Neural progenitor cell (in vitro differentiated cells): ENCODE results near the gene IL21R. TPM values are rescaled to one million over a fixed set of nuclear protein-coding genes. Genes with fewer than 3 reads are reported as not detected.

Source experiments
- DNase-seq: peaks from one replicate; pipeline ENCODE4 v3.0.0-alpha.2; 2016; ENCODE audit warnings: low spot score
- H2AFZ ChIP-seq: fragments of 200-600 bp; sonication (generic); replicated peaks from 2 replicates; pipeline ENCODE4 v1.6.1; 2016; ENCODE audit warnings: antibody characterized with exemption
- H3F3A ChIP-seq: fragments of 200-600 bp; sonication (generic); 2 replicates; pipeline ENCODE4 v1.6.1; 2016; ENCODE audit warnings: antibody characterized with exemption, low read depth
- H3K27ac ChIP-seq: fragments of 200-600 bp; sonication (generic); 2 replicates; pipeline ENCODE4 v1.5.1; 2016; ENCODE audit warnings: mild to moderate bottlenecking
- H3K27me3 ChIP-seq: fragments of 200-600 bp; sonication (generic); 2 replicates; pipeline ENCODE4 v1.6.1; 2016; ENCODE audit warnings: mild to moderate bottlenecking, moderate library complexity
- H3K36me3 ChIP-seq: fragments of 200-600 bp; sonication (generic); 2 replicates; pipeline ENCODE4 v1.5.1; 2016
- H3K4me1 ChIP-seq: fragments of 200-600 bp; sonication (generic); 2 replicates; pipeline ENCODE4 v1.6.1; 2016; ENCODE audit warnings: mixed run types
- H3K4me2 ChIP-seq: fragments of 200-600 bp; sonication (generic); 2 replicates; pipeline ENCODE4 v1.6.1; 2016
- H3K4me3 ChIP-seq: fragments of 200-600 bp; sonication (generic); 2 replicates; pipeline ENCODE4 v1.5.1; 2016
- H3K79me2 ChIP-seq: fragments of 200-600 bp; sonication (generic); 2 replicates; pipeline ENCODE4 v1.6.1; 2016; ENCODE audit warnings: low read depth
- H3K9ac ChIP-seq: fragments of 200-600 bp; sonication (generic); 2 replicates; pipeline ENCODE4 v1.6.1; 2016
- H3K9me3 ChIP-seq: fragments of 200-600 bp; sonication (generic); 2 replicates; pipeline ENCODE4 v1.5.1; 2016; ENCODE audit warnings: low read depth
- H4K20me1 ChIP-seq: fragments of 200-600 bp; sonication (generic); 2 replicates; pipeline ENCODE4 v1.6.1; 2016; ENCODE audit warnings: low read depth
- H3K27ac Mint-ChIP-seq: 3 replicates; pipeline ENCODE4 v1.8.0; 2021; ENCODE audit warnings: mixed read lengths
- H3K27me3 Mint-ChIP-seq: 2 replicates; pipeline ENCODE4 v1.8.0; 2022; ENCODE audit warnings: low read depth, mild to moderate bottlenecking, inconsistent platforms, moderate library complexity, mixed read lengths; ENCODE audit not compliant: insufficient read depth
- H3K36me3 Mint-ChIP-seq: 3 replicates; pipeline ENCODE4 v1.8.0; 2021; ENCODE audit warnings: mixed read lengths
- H3K4me1 Mint-ChIP-seq: 3 replicates; pipeline ENCODE4 v1.8.0; 2021; ENCODE audit warnings: mixed read lengths
- H3K4me3 Mint-ChIP-seq: 3 replicates; pipeline ENCODE4 v1.8.0; 2021; ENCODE audit warnings: mild to moderate bottlenecking, moderate library complexity, mixed read lengths
- H3K9me3 Mint-ChIP-seq: 3 replicates; pipeline ENCODE4 v1.8.0; 2020; ENCODE audit warnings: mixed read lengths
- EZH2 ChIP-seq: fragments of 200-600 bp; sonication (generic); IDR thresholded peaks from 2 replicates; pipeline ENCODE4 v1.6.1; 2017; ENCODE audit warnings: antibody characterized with exemption, mild to moderate bottlenecking, moderate library complexity
- EZH2phosphoT487 ChIP-seq: fragments of 200-600 bp; sonication (generic); IDR thresholded peaks from 2 replicates; pipeline ENCODE4 v1.6.1; 2017; ENCODE audit warnings: antibody characterized with exemption
- total RNA-seq: library from RNA; depleted of rRNA; stranded (reverse); fragments of >200 nt; gene quantifications from 2 replicates; pipeline ENCODE4 v1.2.3, GENCODE V29; 2015; ENCODE audit warnings: low replicate concordance
- TF ChIP-seq, protein P1 (sequence below): fragments of 200-600 bp; sonication (generic); IDR thresholded peaks from 2 replicates; pipeline ENCODE4 v1.5.1; 2017; ENCODE audit warnings: antibody characterized with exemption, mild to moderate bottlenecking

Gene IL21R
- total RNA-seq, 1 donor from 2014 or later, result not detected

DNA sequence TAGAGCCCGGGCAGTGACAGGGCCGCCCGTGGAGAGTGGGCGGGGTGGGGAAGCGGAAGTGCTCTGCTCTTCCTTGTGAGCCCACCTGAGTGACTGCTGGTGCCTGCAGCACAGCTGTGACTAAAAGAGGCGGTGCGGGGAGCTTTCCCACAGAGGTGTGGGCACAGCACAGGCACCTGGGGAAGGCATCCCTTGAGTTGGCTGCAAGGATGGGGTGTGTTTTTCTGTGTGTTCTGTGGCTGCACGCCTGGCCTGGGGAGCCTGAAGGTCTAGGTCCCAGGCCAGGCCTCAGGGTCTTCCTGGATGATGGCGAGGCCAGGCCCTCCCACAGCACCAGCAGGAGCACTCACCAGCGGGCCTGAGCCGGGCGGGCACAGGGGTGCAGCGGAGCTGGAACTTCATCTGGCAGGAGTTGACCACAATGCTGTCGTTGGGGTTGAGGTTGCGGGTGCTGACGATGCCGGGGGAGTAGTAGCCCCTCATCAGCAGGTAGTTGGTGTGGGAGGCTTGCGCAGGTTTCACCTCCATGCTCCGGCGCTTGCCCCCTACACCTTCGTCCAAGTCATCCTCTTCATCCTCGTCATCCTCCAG is 67.1 kb downstream of the IL21R start:
- no peaks in the 10 kb centered on the region for H3K9me3 ChIP-seq
- no peak for DNase-seq
- peaks cover 9% of the 10 kb centered on the region for H3K36me3 ChIP-seq
- no peak overlapping the region for H3K4me3 ChIP-seq
- H3K27me3 Mint-ChIP-seq, result peaks cover 4% of the 10 kb centered on the region
- H4K20me1 ChIP-seq, result no peaks in the 10 kb centered on the region
- H3K27ac Mint-ChIP-seq, result no peak overlapping the region
- H3K4me3 Mint-ChIP-seq, result no peak overlapping the region
- no peak overlapping the region for H3K9ac ChIP-seq
- H3K9me3 Mint-ChIP-seq, result no peaks in the 10 kb centered on the region
- no peaks in the 10 kb centered on the region for H3K4me1 ChIP-seq
- H2AFZ ChIP-seq, result no peak overlapping the region
- no peaks in the 10 kb centered on the region for H3K4me1 Mint-ChIP-seq
- no peaks in the 10 kb centered on the region for H3K79me2 ChIP-seq
- no peak for TF ChIP-seq EZH2phosphoT487
- TF ChIP-seq EZH2, result no peak
- TF ChIP-seq, protein P1, sequence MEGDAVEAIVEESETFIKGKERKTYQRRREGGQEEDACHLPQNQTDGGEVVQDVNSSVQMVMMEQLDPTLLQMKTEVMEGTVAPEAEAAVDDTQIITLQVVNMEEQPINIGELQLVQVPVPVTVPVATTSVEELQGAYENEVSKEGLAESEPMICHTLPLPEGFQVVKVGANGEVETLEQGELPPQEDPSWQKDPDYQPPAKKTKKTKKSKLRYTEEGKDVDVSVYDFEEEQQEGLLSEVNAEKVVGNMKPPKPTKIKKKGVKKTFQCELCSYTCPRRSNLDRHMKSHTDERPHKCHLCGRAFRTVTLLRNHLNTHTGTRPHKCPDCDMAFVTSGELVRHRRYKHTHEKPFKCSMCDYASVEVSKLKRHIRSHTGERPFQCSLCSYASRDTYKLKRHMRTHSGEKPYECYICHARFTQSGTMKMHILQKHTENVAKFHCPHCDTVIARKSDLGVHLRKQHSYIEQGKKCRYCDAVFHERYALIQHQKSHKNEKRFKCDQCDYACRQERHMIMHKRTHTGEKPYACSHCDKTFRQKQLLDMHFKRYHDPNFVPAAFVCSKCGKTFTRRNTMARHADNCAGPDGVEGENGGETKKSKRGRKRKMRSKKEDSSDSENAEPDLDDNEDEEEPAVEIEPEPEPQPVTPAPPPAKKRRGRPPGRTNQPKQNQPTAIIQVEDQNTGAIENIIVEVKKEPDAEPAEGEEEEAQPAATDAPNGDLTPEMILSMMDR, result no peak
- H3K27ac ChIP-seq, result no peak overlapping the region
- H3K4me2 ChIP-seq, result no peak overlapping the region
- no peaks in the 10 kb centered on the region for H3F3A ChIP-seq
- no peaks in the 10 kb centered on the region for H3K27me3 ChIP-seq
- H3K36me3 Mint-ChIP-seq, result peaks cover 61% of the 10 kb centered on the region

DNA sequence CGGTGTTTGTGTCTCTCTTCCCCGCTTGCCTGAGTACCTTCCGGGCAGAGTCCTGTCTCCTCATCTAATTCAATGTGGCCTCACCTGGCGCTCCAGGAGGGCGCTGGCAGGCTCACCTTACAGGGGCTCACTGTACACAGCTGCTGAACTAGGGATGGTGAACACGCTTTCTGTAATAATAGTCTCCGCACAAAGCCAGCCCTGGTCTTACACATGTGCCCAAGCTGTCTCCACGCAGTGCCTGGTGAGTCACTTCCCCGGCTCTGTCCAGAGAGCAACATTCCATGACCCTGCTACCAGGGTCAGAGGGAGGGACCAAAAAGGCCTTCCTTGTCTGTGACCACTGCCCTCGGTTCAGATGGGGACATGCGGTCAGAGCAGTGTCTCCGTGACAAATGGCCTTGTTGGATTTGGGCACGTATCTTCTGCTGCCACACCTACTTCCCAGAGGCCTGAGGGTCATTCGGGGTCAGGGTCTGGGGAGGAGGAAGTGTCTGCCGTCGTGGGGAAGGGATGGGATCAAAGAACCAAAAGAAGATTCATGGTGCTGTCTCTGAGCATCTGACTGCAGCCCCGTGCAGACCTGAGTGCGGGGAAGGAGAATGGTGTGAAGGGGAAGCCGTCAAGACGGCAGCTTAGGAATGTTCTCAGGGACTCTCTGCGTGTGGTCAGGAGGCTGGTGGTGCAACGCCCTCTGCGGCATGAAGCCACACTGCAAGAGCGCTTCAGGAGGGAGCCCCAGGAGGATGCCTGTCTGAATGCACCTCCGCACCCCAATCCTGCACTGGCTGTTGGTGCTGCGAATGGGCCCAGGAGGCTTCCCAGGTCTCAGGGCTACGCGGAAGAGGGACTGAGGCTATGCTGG is 68.8 kb downstream of the IL21R start:
- Histone ChIP-seq H3K36me3 (peaks cover 9% of the 10 kb centered on the region), H3K4me3 (no peak overlapping the region), H3K4me2 (no peak overlapping the region), H3F3A (no peaks in the 10 kb centered on the region), H3K9me3 (no peaks in the 10 kb centered on the region), H3K4me1 (no peaks in the 10 kb centered on the region), H3K27me3 (no peaks in the 10 kb centered on the region), H3K9ac (no peak overlapping the region), H3K27ac (no peak overlapping the region), H2AFZ (no peak overlapping the region), H4K20me1 (no peaks in the 10 kb centered on the region), H3K79me2 (no peaks in the 10 kb centered on the region)
- H3K36me3 Mint-ChIP-seq, result peaks cover 64% of the 10 kb centered on the region
- no peak for TF ChIP-seq EZH2
- no peak for TF ChIP-seq EZH2phosphoT487
- TF ChIP-seq, protein P1, result no peak
- H3K4me1 Mint-ChIP-seq, result no peaks in the 10 kb centered on the region
- peaks cover 5% of the 10 kb centered on the region for H3K27me3 Mint-ChIP-seq
- H3K4me3 Mint-ChIP-seq, result no peak overlapping the region
- no peak for DNase-seq
- no peaks in the 10 kb centered on the region for H3K9me3 Mint-ChIP-seq
- no peak overlapping the region for H3K27ac Mint-ChIP-seq

DNA sequence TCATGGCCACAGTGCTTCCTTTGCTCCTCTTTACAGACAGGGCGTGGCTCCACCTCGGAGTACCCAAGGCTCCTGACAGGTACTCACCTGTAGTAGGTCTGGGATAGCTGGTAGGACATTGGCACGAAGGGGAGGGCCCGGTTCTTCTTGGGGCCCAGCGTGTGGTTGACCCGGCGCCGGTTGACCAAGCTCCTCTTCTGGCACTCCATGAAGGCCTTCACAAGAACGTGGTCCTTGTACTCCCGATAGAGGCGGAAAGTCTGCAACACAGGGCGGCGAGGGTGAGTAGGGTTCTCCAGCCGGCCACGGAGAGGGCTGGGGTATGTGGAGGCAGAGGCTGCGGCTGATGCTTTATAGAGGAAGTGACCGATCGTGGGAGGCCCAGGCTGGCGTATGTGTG is 69.7 kb downstream of the IL21R start:
- H2AFZ ChIP-seq, result no peak overlapping the region
- no peaks in the 10 kb centered on the region for H3K4me1 ChIP-seq
- no peak for TF ChIP-seq EZH2phosphoT487
- TF ChIP-seq, protein P1, result no peak
- peaks cover 5% of the 10 kb centered on the region for H3K27me3 Mint-ChIP-seq
- H3K27me3 ChIP-seq, result no peaks in the 10 kb centered on the region
- H3K4me2 ChIP-seq, result no peak overlapping the region
- H3K36me3 ChIP-seq, result peaks cover 9% of the 10 kb centered on the region
- H3K27ac Mint-ChIP-seq, result no peak overlapping the region
- no peaks in the 10 kb centered on the region for H3K79me2 ChIP-seq
- H3K4me3 Mint-ChIP-seq, result no peak overlapping the region
- no peaks in the 10 kb centered on the region for H3K9me3 Mint-ChIP-seq
- DNase-seq, result no peak
- H3K9ac ChIP-seq, result no peak overlapping the region
- peaks cover 59% of the 10 kb centered on the region for H3K36me3 Mint-ChIP-seq
- H4K20me1 ChIP-seq, result no peaks in the 10 kb centered on the region
- H3K9me3 ChIP-seq, result no peaks in the 10 kb centered on the region
- H3K4me1 Mint-ChIP-seq, result no peaks in the 10 kb centered on the region
- no peak overlapping the region for H3K27ac ChIP-seq
- no peaks in the 10 kb centered on the region for H3F3A ChIP-seq
- H3K4me3 ChIP-seq, result no peak overlapping the region
